ENCODE data around the gene ARSH. TPM values are rescaled to one million over a fixed set of nuclear protein-coding genes. Genes with fewer than 3 reads are reported as not detected.

The ARSH gene
- polyA plus RNA-seq, 1 donor from 2014 or later = not detected

- Histone ChIP-seq H3K4me3 (ENCODE audit: low read length) (no peak overlapping the region), H3K9me3 (ENCODE audit: low read length) (no peaks in the 10 kb centered on the region), H4K20me1 (ENCODE audit: insufficient read depth) (no peaks in the 10 kb centered on the region), H3K27me3 (ENCODE audit: insufficient read depth, low read depth, low read length) (no peaks in the 10 kb centered on the region), H3F3A (ENCODE audit: insufficient read depth, low read length, poor library complexity, severe bottlenecking) (no peaks in the 10 kb centered on the region), H3K4me2 (ENCODE audit: low read length) (no peak overlapping the region), H3K9me2 (ENCODE audit: insufficient read depth, low read length) (no peaks in the 10 kb centered on the region), H3K36me3 (ENCODE audit: insufficient read depth, low read length) (no peaks in the 10 kb centered on the region), H3K9ac (ENCODE audit: low read length) (no peak overlapping the region), H3K79me2 (replicated peaks; ENCODE audit: insufficient read depth, low read length) (no peaks in the 10 kb centered on the region), H2AFZ (ENCODE audit: low read depth, low read length) (no peak overlapping the region), H3K27ac (ENCODE audit: low read length) (no peak overlapping the region)
- TF ChIP-seq CTCF (IDR thresholded peaks at IDR 0.05; ENCODE audit: poor library complexity, severe bottlenecking) = no peak
- TF ChIP-seq MXI1 (conservative IDR thresholded peaks at IDR 0.05; ENCODE audit: poor library complexity, severe bottlenecking) = no peak
- no peak for TF ChIP-seq TAF1 (IDR thresholded peaks at IDR 0.05; ENCODE audit: low read depth)
- TF ChIP-seq POLR2AphosphoS5 (IDR thresholded peaks at IDR 0.05) = no peak
- no peak for TF ChIP-seq REST (IDR thresholded peaks at IDR 0.05; ENCODE audit: borderline replicate concordance)
- TF ChIP-seq EZH2 (IDR thresholded peaks at IDR 0.05; ENCODE audit: borderline replicate concordance, insufficient read depth, low read length, poor library complexity, severe bottlenecking) = no peak
- TF ChIP-seq EP300 (conservative IDR thresholded peaks at IDR 0.05; ENCODE audit: poor library complexity, severe bottlenecking) = no peak
- no peak for TF ChIP-seq SMC3 (conservative IDR thresholded peaks at IDR 0.05; ENCODE audit: poor library complexity)
- no peak for TF ChIP-seq RAD21 (conservative IDR thresholded peaks at IDR 0.05)
These were observed 19.9 kb downstream of the ARSH start for GRCh38 chrX:3026074-3026815.

- Histone ChIP-seq H3K9ac (ENCODE audit: low read length) (no peak overlapping the region), H3K4me3 (ENCODE audit: low read length) (no peak overlapping the region), H3K79me2 (replicated peaks; ENCODE audit: insufficient read depth, low read length) (no peaks in the 10 kb centered on the region), H3K36me3 (ENCODE audit: insufficient read depth, low read length) (no peaks in the 10 kb centered on the region), H3K9me2 (ENCODE audit: insufficient read depth, low read length) (no peaks in the 10 kb centered on the region), H3K27ac (ENCODE audit: low read length) (no peak overlapping the region), H4K20me1 (ENCODE audit: insufficient read depth) (no peaks in the 10 kb centered on the region), H3F3A (ENCODE audit: insufficient read depth, low read length, poor library complexity, severe bottlenecking) (no peaks in the 10 kb centered on the region), H3K9me3 (ENCODE audit: low read length) (no peaks in the 10 kb centered on the region), H2AFZ (ENCODE audit: low read depth, low read length) (no peak overlapping the region), H3K27me3 (ENCODE audit: insufficient read depth, low read depth, low read length) (no peaks in the 10 kb centered on the region), H3K4me2 (ENCODE audit: low read length) (no peak overlapping the region)
- TF ChIP-seq SMC3 (conservative IDR thresholded peaks at IDR 0.05; ENCODE audit: poor library complexity) = no peak
- TF ChIP-seq EZH2 (IDR thresholded peaks at IDR 0.05; ENCODE audit: borderline replicate concordance, insufficient read depth, low read length, poor library complexity, severe bottlenecking) = no peak
- no peak for TF ChIP-seq RAD21 (conservative IDR thresholded peaks at IDR 0.05)
- no peak for TF ChIP-seq TAF1 (IDR thresholded peaks at IDR 0.05; ENCODE audit: low read depth)
- TF ChIP-seq MXI1 (conservative IDR thresholded peaks at IDR 0.05; ENCODE audit: poor library complexity, severe bottlenecking) = no peak
- TF ChIP-seq REST (IDR thresholded peaks at IDR 0.05; ENCODE audit: borderline replicate concordance) = no peak
- TF ChIP-seq EP300 (conservative IDR thresholded peaks at IDR 0.05; ENCODE audit: poor library complexity, severe bottlenecking) = no peak
- no peak for TF ChIP-seq POLR2AphosphoS5 (IDR thresholded peaks at IDR 0.05)
- TF ChIP-seq CTCF (IDR thresholded peaks at IDR 0.05; ENCODE audit: poor library complexity, severe bottlenecking) = no peak
These were observed 22.8 kb downstream of the ARSH start for GRCh38 chrX:3029129-3029528.
